K562 (cell line): ENCODE results near the gene HOXC10. TPM values are rescaled to one million over a fixed set of nuclear protein-coding genes. Genes with fewer than 3 reads are reported as not detected.

Source experiments
- ATAC-seq: fragments of 200-7000 bp; cut with Tn5 transposase; 3 replicates; pipeline ENCODE4 v1.9.1; 2020; ENCODE audit warnings: moderate library complexity
- BruUV-seq: library from RNA; stranded (reverse); fragments of 400-500 nt; replicated peaks from 2 replicates; lab custom pipeline; 2021; lab: Mats Ljungman, UMichigan
- CTCF ChIA-PET: fragments of 300-600 bp; formaldehyde crosslinking; extraction: SDS; loops from one replicate; lab custom pipeline; 2021; ENCODE audit warnings: low intra/inter-chr PET ratio; lab: Yijun Ruan, JAX
- POLR2A ChIA-PET: fragments of 300-600, 350-650 bp; sonication (Branson Sonifier 250); formaldehyde crosslinking; extraction: SDS; loops from one replicate; lab custom pipeline; 2021; ENCODE audit warnings: antibody characterized with exemption, inconsistent platforms; lab: Yijun Ruan, JAX
- DNase-seq, 4 experiments: peaks; one replicate each; pipeline versions ENCODE4 v3.0.0 to v3.0.0-alpha.2; 2011 to 2018; ENCODE audit warnings: low spot score in 3 of 4, mixed read lengths in 3 of 4; ENCODE audit errors: extremely low read depth in 1 of 4
- FAIRE-seq: peaks from 2 replicates; lab custom pipeline; 2011; peaks lifted over from hg19 to GRCh38; lab: Jason Lieb, UNC
- H2AFZ ChIP-seq: 2 replicates; pipeline ENCODE4 v1.6.0; 2011; ENCODE audit warnings: low read depth, low read length, control low read depth, inconsistent platforms
- H3K27ac ChIP-seq: fragments of 200-600 bp; 3 replicates; pipeline ENCODE4 v1.8.0; 2011; ENCODE audit warnings: low read depth, mild to moderate bottlenecking, control low read depth, inconsistent platforms, low read length, moderate library complexity, mixed read lengths; ENCODE audit errors: extremely low read depth
- H3K27me3 ChIP-seq, 2 experiments: fragments of 300-600 bp in 1 of 2; 2 replicates in 1 of 2; 3 replicates in 1 of 2; pipeline versions ENCODE4 v1.6.0 to v1.8.0; 2011; ENCODE audit warnings: inconsistent platforms in 2 of 2, low read length in 2 of 2, mild to moderate bottlenecking in 1 of 2, mixed read lengths in 1 of 2, moderate library complexity in 1 of 2; ENCODE audit not compliant: control insufficient read depth in 2 of 2, insufficient read depth in 2 of 2
- H3K36me3 ChIP-seq: fragments of 300-600 bp; 3 replicates; pipeline ENCODE4 v1.8.0; 2011; ENCODE audit warnings: mild to moderate bottlenecking, low read length, inconsistent platforms; ENCODE audit not compliant: control insufficient read depth, insufficient read depth
- H3K4me1 ChIP-seq, 2 experiments: fragments of 200-600 bp in 1 of 2; replicated peaks in 1 of 2; 2 replicates in 1 of 2; 3 replicates in 1 of 2; pipeline versions ENCODE4 v1.5.1 to v1.8.0; 2011; ENCODE audit warnings: inconsistent platforms in 2 of 2, low read length in 2 of 2, mild to moderate bottlenecking in 1 of 2, mixed read lengths in 1 of 2, moderate library complexity in 1 of 2; ENCODE audit not compliant: control insufficient read depth in 2 of 2, insufficient read depth in 2 of 2
- H3K4me2 ChIP-seq: 2 replicates; pipeline ENCODE4 v1.6.1; 2011; ENCODE audit warnings: low read length, control low read depth, inconsistent platforms, mixed read lengths; ENCODE audit not compliant: insufficient read depth
- H3K4me3 ChIP-seq: fragments of 200-600 bp; sonication (generic), shearing (Covaris generic); 2 replicates; pipeline ENCODE4 v1.5.1; 2016; ENCODE audit warnings: control low read depth, inconsistent platforms
- H3K79me2 ChIP-seq: fragments of 200-600 bp; 3 replicates; pipeline ENCODE4 v1.8.0; 2011; ENCODE audit warnings: low read length, inconsistent platforms; ENCODE audit not compliant: control insufficient read depth, insufficient read depth
- H3K9ac ChIP-seq, 2 experiments: 2 replicates each; pipeline versions ENCODE4 v1.6.0 to v1.6.1; 2011; ENCODE audit warnings: low read depth in 2 of 2, low read length in 2 of 2, control low read depth in 1 of 2, inconsistent platforms in 1 of 2, mild to moderate bottlenecking in 1 of 2, mixed read lengths in 1 of 2; ENCODE audit not compliant: insufficient read depth in 1 of 2
- H3K9me1 ChIP-seq: one replicate; pipeline ENCODE4 v1.6.0; 2011; ENCODE audit warnings: inconsistent platforms, mild to moderate bottlenecking, low read length, moderate library complexity; ENCODE audit not compliant: control insufficient read depth, insufficient read depth
- H3K9me3 ChIP-seq: replicated peaks from 2 replicates; pipeline ENCODE4 v1.5.1; 2011; ENCODE audit warnings: low read depth, low read length, inconsistent platforms; ENCODE audit not compliant: control insufficient read depth, insufficient read depth
- H4K20me1 ChIP-seq: replicated peaks from 2 replicates; pipeline ENCODE4 v1.6.1; 2011; ENCODE audit warnings: low read length, inconsistent platforms, mixed read lengths; ENCODE audit not compliant: control insufficient read depth, insufficient read depth
- ELF1 ChIP-seq: fragments of 200-800 bp; sonication (Bioruptor generic); IDR thresholded peaks from 2 replicates; pipeline ENCODE4 v1.6.1; 2016; ENCODE audit warnings: missing genetic modification characterization, missing compliant biosample characterization
- FOXA3 ChIP-seq, 2 experiments: fragments of 450-650 bp in 1 of 2; sonication (generic) in 1 of 2; formaldehyde crosslinking; IDR thresholded peaks in 1 of 2; conservative IDR thresholded peaks in 1 of 2; 2 replicates each; pipeline versions ENCODE4 v1.4.0 to v1.8.0; 2020 to 2022; ENCODE audit warnings: mild to moderate bottlenecking in 2 of 2, missing genetic modification reagents in 1 of 2
- GABPB1 ChIP-seq: sonication (generic); formaldehyde crosslinking; IDR thresholded peaks from 2 replicates; pipeline ENCODE4 v1.8.0; 2022; ENCODE audit warnings: mild to moderate bottlenecking, missing genetic modification reagents
- ILF3 ChIP-seq: fragments of 450-650 bp; IDR thresholded peaks from 2 replicates; pipeline ENCODE4 v1.6.1; 2018; ENCODE audit warnings: antibody characterized with exemption, mild to moderate bottlenecking, moderate library complexity, borderline replicate concordance
- SRF ChIP-seq, 2 experiments: fragments of 250-450, 450-650 bp in 1 of 2; sonication (Bioruptor Pico) in 1 of 2; sonication (generic) in 1 of 2; formaldehyde crosslinking; IDR thresholded peaks; 2 replicates each; pipeline versions ENCODE4 v1.5.0 to v1.5.1; 2020 to 2022; ENCODE audit warnings: mild to moderate bottlenecking in 1 of 2, missing genetic modification reagents in 1 of 2
- TOE1 ChIP-seq, 2 experiments: fragments of 450-650 bp in 1 of 2; sonication (generic) in 1 of 2; formaldehyde crosslinking in 1 of 2; IDR thresholded peaks; 2 replicates each; pipeline versions ENCODE4 v1.7.1 to v1.8.0; 2016 to 2022; ENCODE audit warnings: borderline replicate concordance in 2 of 2, mild to moderate bottlenecking in 2 of 2, antibody characterized with exemption in 1 of 2, inconsistent platforms in 1 of 2, low read depth in 1 of 2, missing genetic modification reagents in 1 of 2, moderate library complexity in 1 of 2
- ZNF263 ChIP-seq: sonication (generic); formaldehyde crosslinking; IDR thresholded peaks from 2 replicates; pipeline ENCODE4 v1.8.0; 2022; ENCODE audit warnings: mild to moderate bottlenecking, missing genetic modification reagents, borderline replicate concordance
- WGBS: fragments of 100-300 bp; shearing (Covaris generic); methylation state at CpG from one replicate; pipeline ENCODE4 v1.1.6; 2016; ENCODE audit warnings: low coverage, mixed read lengths; ENCODE audit not compliant: insufficient coverage; ENCODE audit errors: missing lambda C conversion rate; 5-methylcytosine and 5-hydroxymethylcytosine counted together
- in situ Hi-C: fragments of 300-500 bp; cut with MboI; formaldehyde crosslinking; loops from 4 replicates; pipeline ENCODE4 v1.15.0; 2018; ENCODE audit warnings: inconsistent platforms, mixed read lengths
- intact Hi-C: fragments of 100-400 bp; cut with micrococcal nuclease; formaldehyde crosslinking; loops from 2 replicates; pipeline ENCODE4 v1.14.2; 2022
- polyA plus RNA-seq, 8 experiments: library from polyadenylated mRNA; depleted of rRNA in 4 of 8; stranded (reverse) in 5 of 8; unstranded in 3 of 8; fragments of >200 nt; fragmentation: Nextera tagmentation in 2 of 8; fragmentation: Illumina TruSeq in 1 of 8; extraction: Ambion mirVana in 2 of 8; extraction: Trizol in 1 of 8; gene quantifications; 2 replicates each; pipeline versions ENCODE4 v1.2.1 to v1.2.3, GENCODE V29; 2011 to 2014; ENCODE audit warnings: inconsistent platforms in 1 of 8, missing spikeins in 1 of 8
- total RNA-seq, 7 experiments: library from RNA; depleted of rRNA in 6 of 7; stranded (reverse); fragments of >200 nt in 6 of 7; fragmentation: Illumina TruSeq in 2 of 7; extraction: Trizol in 2 of 7; gene quantifications; 2 replicates each; pipeline versions ENCODE4 v1.2.1 to v1.2.3, GENCODE V29; 2011 to 2021; ENCODE audit warnings: low replicate concordance in 1 of 7

Gene HOXC10
- total and polyA plus RNA-seq, 9 of the 15 experiments (the other 6 are each of a cell fraction or from before 2014, with no cell fraction given): 0.13 to 0.77 (median 0.35) TPM; not detected in 2

- TF ChIP-seq SRF (CRISPR knock-in tag; IDR thresholded peaks at IDR 0.05) (0 out of 4 replicates have a peak, but pooled peaks of 1 of the 2 experiments have one; percentile 35), ZNF263 (peak; percentile 28; the same call in 1 of the 2 replicates), TOE1 (IDR thresholded peaks at IDR 0.05; ENCODE audit: borderline replicate concordance) (no peak), TOE1 (CRISPR knock-in tag; IDR thresholded peaks at IDR 0.05; ENCODE audit: borderline replicate concordance, low read depth) (no peak)
These were observed 2.9 kb downstream of the HOXC10 start (continued) for GRCh38 chr12:53987787-53988230.

- H3K9ac ChIP-seq: peak overlapping the region in 1 of 2 experiments; percentile 45; a peak in 1 of 4 replicates
- CTCF ChIA-PET: interaction anchor here (0.8 to 1.2 kb wide), 3 partner anchors 17 to 226 kb away, joined by 3 to 4 read pairs (median 3); no protein-coding TSS in a partner anchor
- peak overlapping the region; percentile 71 for H2AFZ ChIP-seq
- no peak overlapping the region for H3K27ac ChIP-seq
- H3K4me3 ChIP-seq: no peak overlapping the region
- peak overlapping the region; percentile 59 for H3K4me2 ChIP-seq
- peak; percentile 4 for ATAC-seq
- no peaks in the 10 kb centered on the region for H4K20me1 ChIP-seq
- no peaks in the 10 kb centered on the region for H3K79me2 ChIP-seq
- H3K4me1 ChIP-seq: peaks cover 35 to 49% of the 10 kb centered on the region in 2 experiments
- in situ Hi-C loops (loop anchor here (5.0 to 10.0 kb wide), 2 partner anchors 214 to 376 kb away; partner anchors contain the start of gene GPR84), intact Hi-C loops (loop anchor here (10.0 kb wide), 1 partner anchor 376 kb away; the partner anchor contains the start of gene GPR84)
- DNase-seq: no peak
- whole genome bisulfite sequencing: 22% methylated on average over 5 of the region's 5 CpGs
- H3K9me1 ChIP-seq: no peaks in the 10 kb centered on the region
- no peaks in the 10 kb centered on the region for H3K36me3 ChIP-seq
- H3K9me3 ChIP-seq: no peaks in the 10 kb centered on the region
- BruUV-seq: no TSS peak
- peaks cover 0 to 10% of the 10 kb centered on the region in 2 experiments; a peak in 2 of 5 replicates for H3K27me3 ChIP-seq
- FAIRE-seq: no peak
- POLR2A ChIA-PET: interaction anchor here (0.6 to 3.2 kb wide), 9 partner anchors 11 to 232 kb away, joined by 3 to 43 read pairs (median 3); partner anchors contain the start of genes HOXC9 and SMUG1
- TF ChIP-seq GABPB1 (CRISPR knock-in tag) (no peak), FOXA3 (CRISPR knock-in tag; conservative IDR thresholded peaks at IDR 0.05 in 1 of 2, IDR thresholded peaks at IDR 0.05 in 1 of 2) (0 out of 4 replicates have a peak, but pooled peaks of 1 of the 2 experiments have one; percentile 17), ELF1 (0 out of 2 replicates have a peak, but pooled peaks have one; percentile 12), ILF3 (no peak)
These were observed 3.7 kb downstream of the HOXC10 start for GRCh38 chr12:53988541-53989226.
